Astrocyte (in vitro differentiated cells and primary cell): ENCODE results near the gene RAB3D. TPM values are rescaled to one million over a fixed set of nuclear protein-coding genes. Genes with fewer than 3 reads are reported as not detected.

Experiments
- DNase-seq: peaks from one replicate; pipeline ENCODE4 v3.0.0-alpha.2; 2010; ENCODE audit warnings: low read depth
- FAIRE-seq: peaks from 2 replicates; lab custom pipeline; 2011; peaks lifted over from hg19 to GRCh38; lab: Jason Lieb, UNC
- H2AFZ ChIP-seq: 2 replicates; pipeline ENCODE4 v1.6.0; 2012; ENCODE audit warnings: low read depth, low read length, inconsistent platforms
- H3K27ac ChIP-seq: 2 replicates; pipeline ENCODE4 v1.5.1; 2011; ENCODE audit warnings: low read depth, low read length, inconsistent platforms
- H3K27me3 ChIP-seq: 2 replicates; pipeline ENCODE4 v1.6.0; 2011; ENCODE audit warnings: low read length, inconsistent platforms; ENCODE audit not compliant: insufficient read depth
- H3K36me3 ChIP-seq: 2 replicates; pipeline ENCODE4 v1.5.1; 2011; ENCODE audit warnings: low read length, inconsistent platforms; ENCODE audit not compliant: insufficient read depth
- H3K4me1 ChIP-seq: 2 replicates; pipeline ENCODE4 v1.5.1; 2011; ENCODE audit warnings: low read length, inconsistent platforms; ENCODE audit not compliant: insufficient read depth
- H3K4me2 ChIP-seq: 2 replicates; pipeline ENCODE4 v1.6.0; 2012; ENCODE audit warnings: low read length, inconsistent platforms
- H3K4me3 ChIP-seq: 2 replicates; pipeline ENCODE4 v1.5.1; 2011; ENCODE audit warnings: low read depth, mild to moderate bottlenecking, low read length, inconsistent platforms; ENCODE audit not compliant: insufficient read depth
- H3K79me2 ChIP-seq: 2 replicates; pipeline ENCODE4 v1.6.0; 2012; ENCODE audit warnings: mild to moderate bottlenecking, low read length, inconsistent platforms; ENCODE audit not compliant: insufficient read depth
- H3K9ac ChIP-seq: 2 replicates; pipeline ENCODE4 v1.6.0; 2012; ENCODE audit warnings: mild to moderate bottlenecking, low read length, inconsistent platforms
- H3K9me3 ChIP-seq: 2 replicates; pipeline ENCODE4 v1.5.1; 2012; ENCODE audit warnings: low read depth, mild to moderate bottlenecking, low read length, inconsistent platforms; ENCODE audit not compliant: insufficient read depth
- H4K20me1 ChIP-seq: 2 replicates; pipeline ENCODE4 v1.6.0; 2012; ENCODE audit warnings: low read length, inconsistent platforms; ENCODE audit not compliant: insufficient read depth
- H3K27ac Mint-ChIP-seq: one replicate; pipeline ENCODE4 v1.8.0; 2021; ENCODE audit warnings: mild to moderate bottlenecking, mixed read lengths; ENCODE audit not compliant: unreplicated experiment
- H3K27me3 Mint-ChIP-seq: one replicate; pipeline ENCODE4 v1.8.0; 2021; ENCODE audit warnings: low read depth, mixed read lengths; ENCODE audit not compliant: unreplicated experiment
- H3K36me3 Mint-ChIP-seq: one replicate; pipeline ENCODE4 v1.8.0; 2021; ENCODE audit warnings: low read depth, mixed read lengths; ENCODE audit not compliant: unreplicated experiment
- H3K4me1 Mint-ChIP-seq: one replicate; pipeline ENCODE4 v1.8.0; 2021; ENCODE audit warnings: low read depth, mixed read lengths; ENCODE audit not compliant: unreplicated experiment
- H3K4me3 Mint-ChIP-seq: one replicate; pipeline ENCODE4 v1.8.0; 2021; ENCODE audit warnings: mild to moderate bottlenecking, moderate library complexity, mixed read lengths; ENCODE audit not compliant: unreplicated experiment
- H3K9me3 Mint-ChIP-seq: one replicate; pipeline ENCODE4 v1.8.0; 2021; ENCODE audit warnings: mild to moderate bottlenecking, mixed read lengths; ENCODE audit not compliant: unreplicated experiment
- EZH2 ChIP-seq: IDR thresholded peaks from 2 replicates; pipeline ENCODE4 v1.6.1; 2012; ENCODE audit warnings: mild to moderate bottlenecking, low read length, inconsistent platforms; ENCODE audit not compliant: insufficient read depth
- total RNA-seq: library from RNA; stranded (reverse); gene quantifications from 2 replicates; pipeline ENCODE4 v1.2.1, GENCODE V29; 2021
- TF ChIP-seq, protein P1 (sequence below): IDR thresholded peaks from 2 replicates; pipeline ENCODE4 v1.5.1; 2011; ENCODE audit warnings: low read depth, mild to moderate bottlenecking, inconsistent platforms, low read length, moderate library complexity; ENCODE audit not compliant: insufficient read depth

RAB3D gene
- total RNA-seq, 1 donor from 2014 or later = 14.4 TPM

DNA sequence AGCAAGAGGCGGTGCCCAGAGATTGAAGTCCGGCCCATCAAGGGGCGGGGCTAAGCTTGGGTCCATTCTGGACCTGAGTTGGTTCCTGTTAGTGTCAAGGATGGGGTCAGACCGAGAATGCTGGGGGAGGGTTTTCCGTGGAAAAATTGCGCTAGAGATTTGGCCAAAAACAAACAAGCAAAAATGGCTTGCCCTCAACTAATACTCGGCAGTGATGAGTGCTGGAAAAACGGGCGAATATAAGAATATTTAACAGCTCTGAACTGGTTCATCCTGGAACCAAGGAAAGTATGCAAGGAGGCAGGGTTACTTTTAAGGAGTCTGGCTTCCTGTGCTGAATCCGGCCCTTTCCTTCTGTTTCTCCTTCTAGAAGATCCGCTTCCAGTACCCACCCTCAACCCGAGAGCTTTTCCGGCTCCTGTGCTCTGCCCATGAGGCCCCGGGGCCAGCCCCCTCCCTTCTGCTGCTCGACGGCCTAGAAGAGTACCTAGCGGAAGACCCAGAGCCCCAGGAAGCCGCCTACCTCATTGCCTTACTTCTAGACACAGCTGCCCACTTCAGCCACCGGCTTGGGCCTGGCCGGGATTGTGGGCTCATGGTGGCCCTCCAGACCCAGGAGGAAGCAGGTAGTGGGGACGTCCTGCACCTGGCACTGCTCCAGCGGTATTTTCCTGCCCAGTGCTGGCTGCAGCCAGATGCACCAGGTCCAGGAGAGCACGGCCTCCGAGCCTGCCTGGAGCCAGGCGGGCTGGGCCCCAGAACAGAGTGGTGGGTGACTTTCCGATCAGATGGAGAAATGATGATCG lies 35.9 kb upstream of the RAB3D start:
- no peak for DNase-seq
- Mint-ChIP-seq H3K27ac (peak overlapping the region; percentile 60), H3K4me1 (peaks cover 13% of the 10 kb centered on the region), H3K9me3 (no peaks in the 10 kb centered on the region), H3K36me3 (peaks cover 1% of the 10 kb centered on the region), H3K4me3 (no peak overlapping the region), H3K27me3 (no peaks in the 10 kb centered on the region)
- H4K20me1 ChIP-seq = peaks cover 9% of the 10 kb centered on the region
- H3K4me3 ChIP-seq = peak overlapping the region; percentile 70
- H3K27ac ChIP-seq = peak overlapping the region; percentile 8
- no peaks in the 10 kb centered on the region for H3K79me2 ChIP-seq
- no peak for FAIRE-seq
- TF ChIP-seq EZH2 = no peak
- TF ChIP-seq, protein P1, sequence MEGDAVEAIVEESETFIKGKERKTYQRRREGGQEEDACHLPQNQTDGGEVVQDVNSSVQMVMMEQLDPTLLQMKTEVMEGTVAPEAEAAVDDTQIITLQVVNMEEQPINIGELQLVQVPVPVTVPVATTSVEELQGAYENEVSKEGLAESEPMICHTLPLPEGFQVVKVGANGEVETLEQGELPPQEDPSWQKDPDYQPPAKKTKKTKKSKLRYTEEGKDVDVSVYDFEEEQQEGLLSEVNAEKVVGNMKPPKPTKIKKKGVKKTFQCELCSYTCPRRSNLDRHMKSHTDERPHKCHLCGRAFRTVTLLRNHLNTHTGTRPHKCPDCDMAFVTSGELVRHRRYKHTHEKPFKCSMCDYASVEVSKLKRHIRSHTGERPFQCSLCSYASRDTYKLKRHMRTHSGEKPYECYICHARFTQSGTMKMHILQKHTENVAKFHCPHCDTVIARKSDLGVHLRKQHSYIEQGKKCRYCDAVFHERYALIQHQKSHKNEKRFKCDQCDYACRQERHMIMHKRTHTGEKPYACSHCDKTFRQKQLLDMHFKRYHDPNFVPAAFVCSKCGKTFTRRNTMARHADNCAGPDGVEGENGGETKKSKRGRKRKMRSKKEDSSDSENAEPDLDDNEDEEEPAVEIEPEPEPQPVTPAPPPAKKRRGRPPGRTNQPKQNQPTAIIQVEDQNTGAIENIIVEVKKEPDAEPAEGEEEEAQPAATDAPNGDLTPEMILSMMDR = no peak
- H3K4me1 ChIP-seq = peaks cover 45% of the 10 kb centered on the region
- peak overlapping the region; percentile 78 for H3K4me2 ChIP-seq
- H2AFZ ChIP-seq = peak overlapping the region; percentile 41
- no peaks in the 10 kb centered on the region for H3K9me3 ChIP-seq
- peak overlapping the region; percentile 84 for H3K9ac ChIP-seq
- no peaks in the 10 kb centered on the region for H3K36me3 ChIP-seq
- H3K27me3 ChIP-seq = no peaks in the 10 kb centered on the region

DNA sequence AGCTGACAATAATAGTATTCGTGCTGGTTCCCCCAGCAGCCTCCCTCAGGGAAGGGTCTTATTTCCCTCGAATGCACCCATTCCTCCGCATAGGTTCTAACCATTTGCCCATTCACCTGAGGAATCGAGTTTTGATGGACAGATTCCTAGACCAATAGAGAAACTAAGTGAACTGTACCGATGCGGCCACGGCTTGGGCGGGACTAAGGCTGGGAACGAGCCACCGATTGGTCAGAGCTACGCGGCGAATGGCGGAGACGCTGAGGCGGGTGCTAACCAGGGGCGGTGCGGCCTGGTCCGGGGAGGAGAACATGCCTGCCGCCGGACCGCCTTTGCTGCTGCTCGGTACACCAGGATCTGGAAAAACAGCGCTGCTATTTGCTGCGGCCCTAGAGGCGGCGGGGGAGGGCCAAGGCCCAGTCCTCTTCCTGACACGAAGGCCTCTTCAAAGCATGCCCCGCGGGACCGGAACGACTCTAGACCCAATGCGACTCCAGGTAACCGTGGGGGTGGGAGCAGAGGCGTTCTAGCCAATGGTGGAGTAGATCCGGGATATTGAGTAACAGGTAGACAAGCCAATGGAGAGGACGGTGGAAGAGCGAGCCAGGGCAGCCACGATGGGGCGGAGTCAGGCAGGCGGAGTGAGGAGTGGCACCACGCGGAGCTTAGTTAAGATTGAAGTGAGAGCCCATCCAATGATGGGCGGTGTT lies 35.1 kb upstream of the RAB3D start, which contains the start of gene SWSAP1:
SWSAP1 (plus strand) TSS at position 234 of the 710 bp plus-strand sequence; CDS start at position 249, 15 bp downstream.
- FAIRE-seq (peak; percentile 50), DNase-seq (peak; percentile 98)
- H3K36me3 Mint-ChIP-seq = peaks cover 2% of the 10 kb centered on the region
- H3K27me3 ChIP-seq = no peaks in the 10 kb centered on the region
- no peaks in the 10 kb centered on the region for H3K9me3 ChIP-seq
- peaks cover 42% of the 10 kb centered on the region for H3K4me1 ChIP-seq
- peaks cover 13% of the 10 kb centered on the region for H3K4me1 Mint-ChIP-seq
- H3K27me3 Mint-ChIP-seq = no peaks in the 10 kb centered on the region
- peak within 1 kb of the TSS; percentile 35 for H3K27ac Mint-ChIP-seq
- H3K79me2 ChIP-seq = no peaks in the 10 kb centered on the region
- peak within 1 kb of the TSS; percentile 84 for H3K9ac ChIP-seq
- H3K36me3 ChIP-seq = no peaks in the 10 kb centered on the region
- H4K20me1 ChIP-seq = peaks cover 9% of the 10 kb centered on the region
- peak within 1 kb of the TSS; percentile 78 for H3K4me2 ChIP-seq
- peak within 1 kb of the TSS; percentile 70 for H3K4me3 ChIP-seq
- TF ChIP-seq, protein P1 = no peak
- TF ChIP-seq EZH2 = no peak
- peak within 1 kb of the TSS; percentile 95 for H2AFZ ChIP-seq
- no peaks in the 10 kb centered on the region for H3K9me3 Mint-ChIP-seq
- H3K4me3 Mint-ChIP-seq = no peak within 1 kb of the TSS
- peak within 1 kb of the TSS; percentile 87 for H3K27ac ChIP-seq
